Measurements from ENCODE around the gene MYL5. TPM values are rescaled to one million over a fixed set of nuclear protein-coding genes. Genes with fewer than 3 reads are reported as not detected.

Gene MYL5
- total and polyA plus RNA-seq, 12 donors: 3.3 to 8.1 (median 6.1) TPM

DNA sequence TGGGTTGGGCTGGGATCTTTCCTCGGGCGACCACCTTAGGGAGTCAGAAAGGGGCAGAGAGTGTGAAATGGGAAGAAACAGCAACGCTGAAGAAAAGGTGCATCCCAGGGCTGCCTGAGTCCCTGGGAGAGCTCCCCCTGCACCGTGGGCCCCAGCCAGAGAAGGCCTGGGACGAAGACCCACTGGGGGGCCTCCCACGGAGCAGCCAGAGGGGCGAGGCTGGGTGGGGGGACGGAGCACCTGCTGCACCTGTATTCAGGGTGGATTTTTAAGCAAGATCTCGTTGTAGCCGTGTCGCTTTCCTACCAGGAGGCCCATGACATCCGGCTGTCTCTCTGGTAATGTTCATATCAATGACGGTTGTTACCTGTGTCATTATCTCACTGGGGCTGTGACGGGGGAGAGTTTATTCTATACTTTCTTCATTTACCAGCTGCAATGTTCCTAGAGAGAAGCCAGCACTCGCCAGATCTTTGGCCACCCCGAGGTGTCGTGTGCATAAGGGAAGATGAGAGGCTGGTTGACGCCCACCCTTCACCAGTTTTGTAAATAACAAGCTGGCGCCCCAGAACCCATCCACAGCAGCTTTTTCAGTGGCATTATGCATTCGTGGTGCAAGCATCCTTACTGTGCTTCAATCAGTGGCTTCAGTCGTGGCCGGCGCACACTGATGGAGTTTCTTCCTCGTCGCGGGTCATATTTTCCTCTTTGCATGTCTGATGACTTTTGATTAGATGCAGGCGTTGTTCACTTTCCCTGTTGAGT lies 25.7 kb downstream of the MYL5 start:
- intact Hi-C loops (cut with DNase I): no loop called here
- 81 to 84% methylated on average over 27 of the region's 27 CpGs for WGBS, 2 donors
- H3K4me1 ChIP-seq: peaks cover 0 to 15% (median 0%) of the 10 kb centered on the region in 9 donors
- no peak for ATAC-seq
- H3K36me3 ChIP-seq: no peaks in the 10 kb centered on the region
- TF ChIP-seq, protein P1, sequence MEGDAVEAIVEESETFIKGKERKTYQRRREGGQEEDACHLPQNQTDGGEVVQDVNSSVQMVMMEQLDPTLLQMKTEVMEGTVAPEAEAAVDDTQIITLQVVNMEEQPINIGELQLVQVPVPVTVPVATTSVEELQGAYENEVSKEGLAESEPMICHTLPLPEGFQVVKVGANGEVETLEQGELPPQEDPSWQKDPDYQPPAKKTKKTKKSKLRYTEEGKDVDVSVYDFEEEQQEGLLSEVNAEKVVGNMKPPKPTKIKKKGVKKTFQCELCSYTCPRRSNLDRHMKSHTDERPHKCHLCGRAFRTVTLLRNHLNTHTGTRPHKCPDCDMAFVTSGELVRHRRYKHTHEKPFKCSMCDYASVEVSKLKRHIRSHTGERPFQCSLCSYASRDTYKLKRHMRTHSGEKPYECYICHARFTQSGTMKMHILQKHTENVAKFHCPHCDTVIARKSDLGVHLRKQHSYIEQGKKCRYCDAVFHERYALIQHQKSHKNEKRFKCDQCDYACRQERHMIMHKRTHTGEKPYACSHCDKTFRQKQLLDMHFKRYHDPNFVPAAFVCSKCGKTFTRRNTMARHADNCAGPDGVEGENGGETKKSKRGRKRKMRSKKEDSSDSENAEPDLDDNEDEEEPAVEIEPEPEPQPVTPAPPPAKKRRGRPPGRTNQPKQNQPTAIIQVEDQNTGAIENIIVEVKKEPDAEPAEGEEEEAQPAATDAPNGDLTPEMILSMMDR (IDR thresholded peaks at IDR 0.05): no peak
- H3K9me3 ChIP-seq: no peaks in the 10 kb centered on the region
- DNase-seq: no peak
- H3K4me3 ChIP-seq: peak overlapping the region in 1 of 10 donors; percentile 9
- peaks cover 0 to 6% (median 0%) of the 10 kb centered on the region in 7 donors for H3K27me3 ChIP-seq
- H3K27ac ChIP-seq: peak overlapping the region in 1 of 10 donors; percentile 75

DNA sequence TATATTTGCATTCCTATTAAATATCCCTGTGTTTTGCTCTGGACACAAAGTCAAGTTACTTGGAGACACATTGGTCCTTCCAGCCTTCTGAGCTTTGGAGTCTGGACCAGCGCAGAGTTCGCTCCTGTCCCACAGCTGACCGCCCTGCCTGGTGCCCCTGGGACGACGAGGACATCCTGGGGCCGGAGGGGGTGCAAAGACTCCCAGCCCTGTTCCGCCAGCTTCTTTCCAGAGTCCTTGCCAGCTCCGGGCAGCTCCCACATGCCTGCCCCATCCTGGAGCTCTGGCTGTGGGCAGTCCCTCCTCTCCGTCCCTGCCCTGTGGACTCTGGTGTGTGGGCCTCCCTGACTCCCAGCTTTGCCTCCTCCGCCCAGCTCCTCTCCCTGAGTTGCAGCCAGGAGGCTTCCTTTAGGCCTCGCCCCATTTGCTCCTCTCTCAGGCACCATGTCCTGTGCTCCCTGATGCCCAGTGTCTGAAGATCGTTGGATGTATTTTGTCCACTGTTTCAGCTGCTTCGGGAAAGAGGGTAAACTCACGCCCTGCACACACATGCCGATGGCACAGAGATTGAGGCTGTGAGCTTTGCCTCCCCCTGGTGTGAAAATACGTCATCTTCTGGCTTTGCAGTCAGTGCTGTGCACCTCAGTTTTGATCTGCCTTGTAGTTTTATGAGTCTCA lies 26.4 kb downstream of the MYL5 start:
- H3K27ac ChIP-seq: no peak overlapping the region
- H3K4me3 ChIP-seq: no peak overlapping the region
- H3K36me3 ChIP-seq: peaks cover 0 to under 1% (median 0%) of the 10 kb centered on the region in 9 donors
- intact Hi-C loops (cut with DNase I): no loop called here
- TF ChIP-seq, protein P1 (IDR thresholded peaks at IDR 0.05): no peak
- H3K4me1 ChIP-seq: peaks cover 0 to 18% (median 0%) of the 10 kb centered on the region in 9 donors
- ATAC-seq: no peak
- no peak for DNase-seq
- WGBS, 2 donors: 71 to 73% methylated on average over 16 of the region's 16 CpGs
- H3K27me3 ChIP-seq: peaks cover 0 to under 1% (median 0%) of the 10 kb centered on the region in 7 donors
- H3K9me3 ChIP-seq: no peaks in the 10 kb centered on the region

DNA sequence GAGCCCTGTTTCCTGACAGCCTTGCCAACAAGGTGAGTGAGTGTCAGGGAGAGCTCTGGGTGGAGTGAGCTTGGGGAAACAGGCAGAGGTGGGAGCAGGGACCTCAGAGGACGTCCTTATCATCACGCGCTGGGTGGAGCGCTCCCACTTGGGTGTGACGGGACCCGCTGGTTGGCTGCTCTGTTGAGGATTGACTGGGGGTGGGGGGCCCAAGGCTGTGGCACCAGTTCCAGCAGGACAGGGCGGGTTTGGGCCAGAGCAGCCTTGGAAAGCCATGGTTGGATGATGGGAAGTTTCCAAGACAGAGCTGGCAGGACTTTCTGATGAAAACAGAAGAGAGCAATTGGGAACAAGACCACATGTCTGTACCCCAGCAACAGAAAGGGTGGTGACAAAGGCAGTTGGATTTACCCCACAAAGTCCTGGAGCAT lies 28.3 kb downstream of the MYL5 start:
- Histone ChIP-seq H3K9me3 (no peaks in the 10 kb centered on the region), H3K4me1 (peaks cover 4 to 25% (median 7%) of the 10 kb centered on the region in 9 donors), H3K36me3 (peaks cover 0 to 3% (median 0%) of the 10 kb centered on the region in 9 donors), H3K27ac (no peak overlapping the region), H3K27me3 (no peaks in the 10 kb centered on the region), H3K4me3 (no peak overlapping the region)
- no peak for ATAC-seq
- WGBS, 2 donors: 67 to 75% methylated on average over 7 of the region's 7 CpGs
- no peak for DNase-seq
- TF ChIP-seq, protein P1 (IDR thresholded peaks at IDR 0.05): no peak
- intact Hi-C loops (cut with DNase I): loop anchor here in 1 of 10 donors (2.0 kb wide), 1 partner anchor 14 kb away; the partner anchor contains the start of gene SLC49A3

DNA sequence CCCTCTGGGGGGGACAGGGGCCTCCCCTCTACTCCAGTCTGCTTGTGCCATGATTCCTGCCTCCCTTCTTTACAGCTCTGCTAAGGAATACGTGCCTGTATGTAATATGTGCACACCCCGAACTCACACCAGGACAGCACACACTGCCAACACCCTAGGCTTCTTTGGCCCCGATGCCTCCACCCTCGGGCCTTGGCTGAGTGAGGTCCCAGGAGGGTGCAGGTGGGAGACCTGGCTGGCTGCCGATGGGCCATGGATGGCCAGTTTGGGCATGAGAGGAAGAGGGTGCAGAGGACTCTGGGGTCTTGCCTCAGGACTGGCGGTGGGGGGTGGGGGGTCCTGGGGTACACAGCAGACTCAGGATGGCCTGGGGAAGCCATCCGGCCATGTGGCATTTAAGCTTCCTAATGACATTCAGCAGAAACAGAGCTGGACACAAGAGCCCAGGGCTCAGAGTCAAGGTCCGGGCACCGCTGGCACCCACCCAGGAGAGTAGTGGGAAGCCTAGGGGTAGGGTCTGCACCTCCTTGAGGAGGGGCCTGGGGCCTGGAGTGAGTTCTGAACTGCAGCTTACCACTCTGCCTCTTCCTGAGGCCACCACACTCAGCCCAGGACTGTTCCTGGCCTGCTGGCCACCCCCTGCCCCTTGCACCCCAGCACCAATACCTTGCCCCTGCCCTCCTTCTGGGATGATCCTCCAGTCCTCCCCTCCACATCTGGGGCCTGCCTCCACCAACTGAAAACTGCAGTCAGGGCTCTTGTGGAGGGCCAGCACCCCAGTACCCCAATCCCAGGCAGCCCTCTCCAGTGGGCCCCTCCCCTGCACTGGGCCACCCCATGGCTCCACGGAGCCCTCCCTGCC lies 29.2 kb downstream of the MYL5 start:
- Histone ChIP-seq H3K9me3 (no peaks in the 10 kb centered on the region), H3K27me3 (no peaks in the 10 kb centered on the region), H3K36me3 (peaks cover 0 to 3% (median 0%) of the 10 kb centered on the region in 9 donors), H3K4me1 (peaks cover 8 to 32% (median 15%) of the 10 kb centered on the region in 9 donors), H3K4me3 (no peak overlapping the region), H3K27ac (no peak overlapping the region)
- TF ChIP-seq, protein P1 (IDR thresholded peaks at IDR 0.05): no peak
- 82 to 86% methylated on average over 10 of the region's 10 CpGs for WGBS, 2 donors
- DNase-seq (no peak), ATAC-seq (no peak)
- intact Hi-C loops (cut with DNase I): loop anchor here in 1 of 10 donors (2.0 kb wide), 1 partner anchor 15 kb away; the partner anchor contains the start of gene SLC49A3
